Renal cortical epithelial cell (primary cell): ENCODE results near the gene MCOLN1. TPM values are rescaled to one million over a fixed set of nuclear protein-coding genes. Genes with fewer than 3 reads are reported as not detected.
A peak's percentile ranks its signal among the peaks of the same experiment; 100 is the strongest.
"Not testable (repeated sequence)": the region's sequence is repeated elsewhere in the genome, so short reads cannot be mapped to it uniquely, and the experiment has no call there.

Source experiments
- DNase-seq: peaks from one replicate; pipeline ENCODE4 v3.0.0-alpha.2; 2011; ENCODE audit warnings: low read depth
- total RNA-seq: library from RNA; depleted of rRNA; stranded (reverse); fragments of >200 nt; gene quantifications from 2 replicates; pipeline ENCODE4 v1.2.3, GENCODE V29; 2014

MCOLN1 gene
- total RNA-seq, 1 donor from 2014 or later = 5.7 TPM

DNA sequence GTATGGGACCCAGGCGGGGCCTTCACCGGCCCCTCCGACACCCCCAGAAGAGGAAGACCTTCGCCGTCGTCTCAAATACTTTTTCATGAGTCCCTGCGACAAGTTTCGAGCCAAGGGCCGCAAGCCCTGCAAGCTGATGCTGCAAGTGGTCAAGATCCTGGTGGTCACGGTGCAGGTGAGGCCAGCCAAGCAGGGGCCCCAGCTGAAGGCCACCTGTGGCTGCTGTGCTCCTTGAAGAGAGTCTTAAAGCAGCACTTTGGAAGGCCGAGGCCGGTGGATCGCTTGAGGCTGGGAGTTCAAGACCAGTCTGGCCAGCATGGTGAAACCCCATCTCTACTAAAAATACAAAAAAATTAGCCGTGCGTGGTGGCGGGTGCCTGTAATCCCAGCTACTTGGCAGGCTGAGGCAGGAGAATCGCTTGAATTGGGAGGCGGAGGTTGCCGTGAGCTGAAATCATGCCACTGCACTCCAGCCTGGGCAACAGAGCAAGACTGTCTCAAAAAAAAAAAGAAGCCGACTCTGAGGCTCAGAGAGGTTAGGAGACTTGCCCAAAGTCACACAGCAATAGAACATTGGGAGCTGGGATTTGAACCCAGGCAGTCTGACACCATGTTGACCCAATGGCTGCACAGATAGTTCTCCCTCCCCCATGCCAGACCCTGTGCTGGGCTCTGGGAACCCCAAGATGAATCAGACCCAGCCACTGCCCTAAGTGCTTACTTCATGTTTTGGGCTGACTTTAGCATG is 2.7 kb downstream of the MCOLN1 start:
- no peak for DNase-seq

DNA sequence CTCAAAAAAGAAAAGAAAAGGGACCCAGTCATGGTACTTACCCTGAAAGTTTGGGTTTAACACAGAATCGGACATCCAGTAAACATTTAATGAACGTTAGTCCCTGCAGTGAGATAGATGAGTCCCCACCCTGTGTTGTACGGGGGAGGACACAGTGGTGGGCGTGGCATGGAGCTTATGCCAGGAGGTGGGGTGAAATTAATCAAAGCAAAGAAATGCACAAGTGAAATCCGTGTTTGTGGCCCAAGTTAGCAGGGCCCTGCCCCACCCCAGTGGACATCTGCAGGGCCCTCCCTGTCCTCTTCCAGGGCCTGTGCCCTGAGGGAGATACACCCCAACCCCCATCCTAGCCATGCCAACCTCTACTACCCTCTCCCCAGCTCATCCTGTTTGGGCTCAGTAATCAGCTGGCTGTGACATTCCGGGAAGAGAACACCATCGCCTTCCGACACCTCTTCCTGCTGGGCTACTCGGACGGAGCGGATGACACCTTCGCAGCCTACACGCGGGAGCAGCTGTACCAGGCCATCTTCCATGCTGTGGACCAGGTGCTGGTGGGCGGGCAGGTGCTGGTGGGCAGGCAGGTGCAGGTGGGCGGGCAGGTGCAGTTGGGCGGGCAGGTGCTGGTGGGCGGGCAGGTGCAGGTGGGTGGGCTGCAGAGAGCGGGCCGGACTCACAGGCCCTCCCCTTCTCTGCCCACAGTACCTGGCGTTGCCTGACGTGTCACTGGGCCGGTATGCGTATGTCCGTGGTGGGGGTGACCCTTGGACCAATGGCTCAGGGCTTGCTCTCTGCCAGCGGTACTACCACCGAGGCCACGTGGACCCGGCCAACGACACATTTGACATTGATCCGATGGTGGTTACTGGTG is 3.9 kb downstream of the MCOLN1 start:
- no peak for DNase-seq

GRCh38 chr19:7527516-7528191 is 5.2 kb downstream of the MCOLN1 start:
- no peak for DNase-seq

DNA sequence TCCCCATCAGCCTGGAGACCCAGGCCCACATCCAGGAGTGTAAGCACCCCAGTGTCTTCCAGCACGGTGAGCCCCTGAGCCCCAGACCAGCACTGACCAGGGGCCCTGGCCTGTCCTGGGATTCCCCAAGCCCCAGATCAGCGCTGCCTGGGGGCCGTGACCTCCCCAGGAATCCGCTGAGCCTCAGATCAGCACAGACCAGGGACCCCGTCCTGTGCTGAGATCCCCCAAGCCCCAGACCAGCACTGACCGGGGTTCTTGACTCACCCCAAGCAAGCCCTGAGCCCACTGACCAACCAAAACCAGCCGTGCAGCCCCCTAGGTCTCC is 5.7 kb downstream of the MCOLN1 start:
- DNase-seq = no peak

DNA sequence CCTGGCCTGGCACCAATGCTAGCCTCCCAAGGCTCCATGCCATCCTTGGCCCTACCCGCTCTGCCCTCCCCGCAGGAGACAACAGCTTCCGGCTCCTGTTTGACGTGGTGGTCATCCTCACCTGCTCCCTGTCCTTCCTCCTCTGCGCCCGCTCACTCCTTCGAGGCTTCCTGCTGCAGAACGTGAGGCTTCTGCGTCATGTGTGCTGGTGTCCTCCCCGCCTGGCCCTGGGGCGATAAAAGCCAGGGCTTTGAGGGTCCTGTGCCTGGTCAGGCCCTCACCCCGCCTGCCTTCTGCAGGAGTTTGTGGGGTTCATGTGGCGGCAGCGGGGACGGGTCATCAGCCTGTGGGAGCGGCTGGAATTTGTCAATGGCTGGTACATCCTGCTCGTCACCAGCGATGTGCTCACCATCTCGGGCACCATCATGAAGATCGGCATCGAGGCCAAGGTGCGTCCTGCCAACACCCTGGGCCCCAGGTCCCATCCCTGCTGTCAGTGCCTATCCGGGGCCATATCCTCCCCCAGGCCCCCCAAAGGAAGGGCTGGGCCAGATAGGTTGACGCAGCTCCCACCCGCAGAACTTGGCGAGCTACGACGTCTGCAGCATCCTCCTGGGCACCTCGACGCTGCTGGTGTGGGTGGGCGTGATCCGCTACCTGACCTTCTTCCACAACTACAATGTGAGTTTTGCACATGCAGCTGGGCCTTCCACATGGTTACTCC is 6.3 kb downstream of the MCOLN1 start:
- DNase-seq = no peak

DNA sequence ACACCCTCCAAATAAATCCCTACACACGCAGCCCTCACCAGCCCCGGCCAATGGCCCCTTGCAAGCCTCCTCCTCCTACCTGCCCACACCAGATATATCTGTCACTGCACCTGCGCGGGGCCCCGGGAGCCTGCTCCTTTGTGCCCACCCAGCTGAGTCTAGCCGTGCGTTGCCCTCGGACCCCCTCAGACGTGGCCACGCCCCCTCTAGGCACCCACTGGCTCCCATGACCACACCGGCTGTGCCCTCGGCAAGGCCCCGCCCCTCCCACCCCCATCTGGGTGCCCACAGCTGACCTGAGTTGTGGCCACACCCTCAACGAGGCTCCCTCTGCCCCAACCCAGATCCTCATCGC is 6.8 kb downstream of the MCOLN1 start:
- DNase-seq = no peak

DNA sequence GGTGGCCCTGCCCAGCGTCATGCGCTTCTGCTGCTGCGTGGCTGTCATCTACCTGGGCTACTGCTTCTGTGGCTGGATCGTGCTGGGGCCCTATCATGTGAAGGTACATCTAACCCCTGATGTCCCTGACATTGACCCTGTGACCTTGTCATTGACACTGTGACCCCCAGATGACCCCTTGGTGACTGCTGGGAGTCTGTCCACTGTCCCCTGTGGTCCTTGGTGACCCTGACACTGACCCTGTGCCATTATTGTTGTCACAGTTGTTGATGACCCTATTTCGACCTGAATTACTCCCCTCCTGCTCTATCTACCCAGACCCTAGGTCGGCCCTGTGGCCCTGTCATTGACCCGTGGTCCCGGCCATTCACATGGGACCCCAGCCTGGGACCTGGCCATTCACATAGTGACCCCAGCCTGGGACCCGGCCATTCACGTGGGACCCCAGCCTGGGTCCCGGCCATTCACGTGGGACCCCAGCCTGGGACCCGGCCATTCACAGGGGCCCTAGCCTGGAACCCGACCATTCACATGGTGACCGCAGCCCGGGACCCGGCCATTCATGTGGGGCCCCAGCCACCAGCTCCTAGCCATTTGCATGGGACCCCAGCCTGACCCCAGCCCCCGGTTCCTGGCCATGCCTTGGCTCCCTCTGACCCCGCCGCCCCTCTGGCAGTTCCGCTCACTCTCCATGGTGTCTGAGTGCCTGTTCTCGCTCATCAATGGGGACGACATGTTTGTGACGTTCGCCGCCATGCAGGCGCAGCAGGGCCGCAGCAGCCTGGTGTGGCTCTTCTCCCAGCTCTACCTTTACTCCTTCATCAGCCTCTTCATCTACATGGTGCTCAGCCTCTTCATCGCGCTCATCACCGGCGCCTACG is 7.4 kb downstream of the MCOLN1 start:
- no peak for DNase-seq

- no peak for DNase-seq
These were observed 11.0 kb downstream of the MCOLN1 start for GRCh38 chr19:7533281-7533885.

DNA sequence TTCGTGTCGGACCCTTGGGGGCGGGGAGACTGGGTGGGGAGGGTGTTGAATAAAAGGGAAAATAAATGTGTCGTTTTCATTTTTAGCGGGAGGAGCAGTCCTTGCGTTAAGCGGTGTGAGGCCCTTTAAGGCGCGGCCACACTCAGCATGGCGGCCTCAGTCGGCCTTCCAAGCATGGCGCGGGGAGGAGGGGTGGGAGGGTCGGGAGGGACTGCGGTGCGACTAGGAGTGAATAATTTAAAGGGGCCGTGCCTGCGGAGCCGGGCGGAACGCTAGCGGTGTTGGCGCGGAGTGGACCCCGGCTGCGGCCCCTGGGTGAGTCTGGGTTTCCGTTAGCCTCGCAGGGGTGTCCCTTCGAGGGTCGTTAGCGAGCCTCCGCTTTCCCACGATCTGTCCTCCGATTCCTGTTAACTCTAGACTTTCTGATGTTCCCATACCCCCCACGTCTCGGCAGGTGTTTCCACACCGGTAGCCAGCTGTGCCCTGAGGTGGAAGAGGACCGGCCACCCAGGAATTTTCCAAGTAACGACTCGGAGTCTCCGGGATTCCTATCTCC is 11.6 kb downstream of the MCOLN1 start:
- DNase-seq = peak; percentile 70

GRCh38 chr19:7534531-7535046 is 12.2 kb downstream of the MCOLN1 start:
- DNase-seq = peak; percentile 67

GRCh38 chr19:7535047-7535997 is 12.9 kb downstream of the MCOLN1 start, which contains the start of gene PNPLA6:
Gene PNPLA6, plus strand, starts transcription at chr19:7535717. Its CDS starts 72 bp downstream, at chr19:7535789.
- DNase-seq = peak; percentile 81

- DNase-seq = no peak
These were observed 13.7 kb downstream of the MCOLN1 start for GRCh38 chr19:7535998-7536695.

DNA sequence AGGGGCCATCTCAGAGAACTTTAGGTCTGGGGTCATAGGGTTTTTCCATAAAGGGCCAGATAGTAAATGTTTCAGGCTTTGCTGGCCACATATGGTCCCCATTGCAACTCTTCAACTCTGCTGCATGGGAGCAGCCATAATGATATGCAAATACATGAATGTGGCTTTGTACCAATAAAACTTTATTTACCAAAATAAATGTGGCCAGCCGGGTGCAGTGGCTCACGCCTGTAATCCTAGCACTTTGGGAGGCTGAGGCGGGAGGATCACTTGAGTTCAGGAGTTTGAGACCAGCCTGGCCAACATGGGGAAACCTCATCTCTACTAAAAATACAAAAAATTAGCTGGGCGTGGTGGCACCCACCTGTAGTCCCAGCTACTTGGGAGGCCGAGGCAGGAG is 16.6 kb downstream of the MCOLN1 start:
- DNase-seq = not testable (repeated sequence)

- DNase-seq = no peak
These were observed 17.5 kb downstream of the MCOLN1 start for GRCh38 chr19:7539827-7540425.

- peak; percentile 13 for DNase-seq
These were observed 18.5 kb downstream of the MCOLN1 start for GRCh38 chr19:7540761-7541474.

DNA sequence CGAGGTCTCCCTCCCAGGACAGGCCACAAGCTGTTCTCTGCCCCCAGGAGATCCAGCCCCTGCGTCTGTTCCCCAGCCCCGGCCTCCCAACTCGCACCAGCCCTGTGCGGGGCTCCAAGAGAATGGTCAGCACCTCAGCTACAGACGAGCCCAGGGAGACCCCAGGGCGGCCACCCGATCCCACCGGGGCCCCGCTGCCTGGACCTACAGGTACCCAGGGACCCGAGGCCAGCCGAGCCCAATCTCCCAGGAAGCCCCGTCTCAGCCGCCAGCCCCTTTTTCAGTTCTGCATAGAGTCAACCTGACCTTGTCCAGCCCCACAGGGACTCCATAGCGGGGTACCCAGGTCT is 19.0 kb downstream of the MCOLN1 start:
- no peak for DNase-seq

DNA sequence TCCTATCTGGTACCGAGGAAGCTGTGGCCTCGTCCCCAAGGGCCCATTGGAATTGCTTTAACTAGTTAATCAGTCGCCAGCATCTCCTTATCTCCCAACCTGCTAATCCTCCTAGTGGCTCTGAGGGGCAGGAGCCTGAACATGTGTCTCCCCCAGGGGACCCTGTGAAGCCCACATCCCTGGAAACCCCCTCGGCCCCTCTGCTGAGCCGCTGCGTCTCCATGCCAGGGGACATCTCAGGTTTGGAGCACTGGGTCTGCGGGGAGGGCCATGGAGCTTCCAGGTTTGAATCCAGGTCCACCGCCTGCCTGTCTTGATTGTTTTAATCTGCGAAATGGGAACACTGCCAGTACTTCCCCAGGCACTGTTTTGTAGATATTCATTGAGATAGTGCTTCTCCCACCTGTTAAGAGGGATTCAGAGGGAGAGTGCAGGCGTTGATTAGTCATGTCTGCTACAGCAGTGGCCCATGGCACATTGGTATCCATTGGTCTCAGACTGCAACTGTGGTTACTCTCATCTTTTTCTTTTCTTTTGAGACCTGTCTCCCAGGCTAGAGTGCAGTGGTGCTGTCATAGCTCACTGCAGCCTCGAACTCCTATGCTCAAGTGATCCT is 19.5 kb downstream of the MCOLN1 start:
- no peak for DNase-seq
